GM12873 (cell line): ENCODE measurements around the gene HSPB7.

Source experiments
- CTCF ChIP-seq: IDR thresholded peaks from 2 replicates; pipeline ENCODE4 v1.5.1; 2012; ENCODE audit warnings: low read depth, mild to moderate bottlenecking, moderate library complexity, low read length, control low read depth; ENCODE audit not compliant: insufficient read depth; ENCODE audit errors: missing control alignments

Gene HSPB7

GRCh38 chr1:16022393-16022792 lies 4.5 kb upstream of the HSPB7 start:
- TF ChIP-seq CTCF = no peak

- no peak for TF ChIP-seq CTCF
Observed at GRCh38 chr1:16021681-16022080, 3.8 kb upstream of the HSPB7 start, which contains the start of gene CLCNKA. TSS of gene CLCNKA (plus strand) at chr1:16022036. CDS start at chr1:16022620, 584 bp downstream.

GRCh38 chr1:16020325-16020724 lies 2.5 kb upstream of the HSPB7 start:
- TF ChIP-seq CTCF = no peak

- TF ChIP-seq CTCF = no peak
Observed at GRCh38 chr1:16019644-16020277, 1.9 kb upstream of the HSPB7 start.

- TF ChIP-seq CTCF = no peak
Observed at GRCh38 chr1:16018749-16019643, 1.2 kb upstream of the HSPB7 start.

GRCh38 chr1:16018308-16018707 lies 465 bp upstream of the HSPB7 start:
- no peak for TF ChIP-seq CTCF

- TF ChIP-seq CTCF = no peak
Observed at GRCh38 chr1:16017076-16017460, 775 bp downstream of the HSPB7 start.
